ENCODE measurements around the gene CLCNKA. TPM values are rescaled to one million over a fixed set of nuclear protein-coding genes. Genes with fewer than 3 reads are reported as not detected.

The CLCNKA gene
- total RNA-seq, 1 experiment from 2014 or later, result 1.0 TPM

GRCh38 chr1:16043950-16044349, 22.1 kb downstream of the CLCNKA start:
- no peak overlapping the region for H3K4me3 ChIP-seq
- H3F3A ChIP-seq (ENCODE audit: insufficient read depth, low read depth), result no peaks in the 10 kb centered on the region
- intact Hi-C loops (cut with micrococcal nuclease; ENCODE audit: unreplicated experiment), result no loop called here
- no peaks in the 10 kb centered on the region for H3K27me3 ChIP-seq (ENCODE audit: insufficient read depth, low read depth)
- no TSS peak for BruUV-seq (replicated peaks)
- no peak overlapping the region for H3K27ac ChIP-seq
- TF ChIP-seq EZH2 (IDR thresholded peaks at IDR 0.05; ENCODE audit: low read depth) (no peak), CTCF (conservative IDR thresholded peaks at IDR 0.05) (no peak)
- POLR2A ChIA-PET (ENCODE audit: unreplicated experiment), result no interaction called here
- H4K20me1 ChIP-seq (ENCODE audit: insufficient read depth), result no peaks in the 10 kb centered on the region
- H3K9me2 ChIP-seq (ENCODE audit: insufficient read depth), result no peaks in the 10 kb centered on the region
- CTCF ChIA-PET, result no interaction called here
- no peaks in the 10 kb centered on the region for H3K79me2 ChIP-seq (ENCODE audit: low read depth)
- no peak for DNase-seq
- no peaks in the 10 kb centered on the region for H3K9me3 ChIP-seq (ENCODE audit: insufficient read depth, low read depth)
- no peak overlapping the region for H3K4me2 ChIP-seq
- H3K4me1 ChIP-seq (replicated peaks; ENCODE audit: insufficient read depth), result no peaks in the 10 kb centered on the region
- no peak overlapping the region for H2AFZ ChIP-seq
- no peaks in the 10 kb centered on the region for H3K36me3 ChIP-seq (ENCODE audit: low read depth)

GRCh38 chr1:16046842-16047241, 25.0 kb downstream of the CLCNKA start:
- H3K27ac ChIP-seq, result no peak overlapping the region
- H3K79me2 ChIP-seq (ENCODE audit: low read depth), result no peaks in the 10 kb centered on the region
- H3K36me3 ChIP-seq (ENCODE audit: low read depth), result no peaks in the 10 kb centered on the region
- H2AFZ ChIP-seq, result no peak overlapping the region
- intact Hi-C loops (cut with micrococcal nuclease; ENCODE audit: unreplicated experiment), result no loop called here
- CTCF ChIA-PET, result no interaction called here
- H3K9me3 ChIP-seq (ENCODE audit: insufficient read depth, low read depth), result no peaks in the 10 kb centered on the region
- H4K20me1 ChIP-seq (ENCODE audit: insufficient read depth), result no peaks in the 10 kb centered on the region
- H3K4me1 ChIP-seq (replicated peaks; ENCODE audit: insufficient read depth), result no peaks in the 10 kb centered on the region
- H3F3A ChIP-seq (ENCODE audit: insufficient read depth, low read depth), result no peaks in the 10 kb centered on the region
- no peaks in the 10 kb centered on the region for H3K27me3 ChIP-seq (ENCODE audit: insufficient read depth, low read depth)
- no peak for DNase-seq
- BruUV-seq (replicated peaks), result no TSS peak
- H3K4me3 ChIP-seq, result no peak overlapping the region
- H3K9me2 ChIP-seq (ENCODE audit: insufficient read depth), result no peaks in the 10 kb centered on the region
- POLR2A ChIA-PET (ENCODE audit: unreplicated experiment), result no interaction called here
- H3K4me2 ChIP-seq, result no peak overlapping the region
- TF ChIP-seq CTCF (conservative IDR thresholded peaks at IDR 0.05), result no peak
- TF ChIP-seq EZH2 (IDR thresholded peaks at IDR 0.05; ENCODE audit: low read depth), result no peak

- no peak overlapping the region for H3K4me2 ChIP-seq
- H3K4me1 ChIP-seq (replicated peaks; ENCODE audit: insufficient read depth), result no peaks in the 10 kb centered on the region
- H3K27ac ChIP-seq, result no peak overlapping the region
- no peaks in the 10 kb centered on the region for H3K36me3 ChIP-seq (ENCODE audit: low read depth)
- H3K4me3 ChIP-seq, result no peak overlapping the region
- DNase-seq, result no peak
- BruUV-seq (replicated peaks), result no TSS peak
- POLR2A ChIA-PET (ENCODE audit: unreplicated experiment), result interaction anchor here (0.6 kb wide), 1 partner anchor 624 kb away, joined by 18 read pairs; no protein-coding TSS in a partner anchor
- H3K9me2 ChIP-seq (ENCODE audit: insufficient read depth), result no peaks in the 10 kb centered on the region
- no peaks in the 10 kb centered on the region for H3K27me3 ChIP-seq (ENCODE audit: insufficient read depth, low read depth)
- H2AFZ ChIP-seq, result no peak overlapping the region
- CTCF ChIA-PET, result interaction anchor here (0.6 kb wide), 1 partner anchor 32 kb away, joined by 3 read pairs; no protein-coding TSS in a partner anchor
- intact Hi-C loops (cut with micrococcal nuclease; ENCODE audit: unreplicated experiment), result no loop called here
- no peaks in the 10 kb centered on the region for H3K9me3 ChIP-seq (ENCODE audit: insufficient read depth, low read depth)
- H4K20me1 ChIP-seq (ENCODE audit: insufficient read depth), result no peaks in the 10 kb centered on the region
- no peaks in the 10 kb centered on the region for H3K79me2 ChIP-seq (ENCODE audit: low read depth)
- TF ChIP-seq EZH2 (IDR thresholded peaks at IDR 0.05; ENCODE audit: low read depth) (no peak), CTCF (conservative IDR thresholded peaks at IDR 0.05) (no peak)
- H3F3A ChIP-seq (ENCODE audit: insufficient read depth, low read depth), result no peaks in the 10 kb centered on the region
These were observed 26.1 kb downstream of the CLCNKA start for GRCh38 chr1:16047791-16048475.
